ENCODE results near the gene GRM2.

Gene GRM2

GRCh38 chr3:51717947-51718346, 11.1 kb downstream of the GRM2 start:
- no peak for TF ChIP-seq TAF1 (IDR thresholded peaks at IDR 0.05; ENCODE audit: borderline replicate concordance, insufficient read depth, low read length)

- TF ChIP-seq, protein P1, sequence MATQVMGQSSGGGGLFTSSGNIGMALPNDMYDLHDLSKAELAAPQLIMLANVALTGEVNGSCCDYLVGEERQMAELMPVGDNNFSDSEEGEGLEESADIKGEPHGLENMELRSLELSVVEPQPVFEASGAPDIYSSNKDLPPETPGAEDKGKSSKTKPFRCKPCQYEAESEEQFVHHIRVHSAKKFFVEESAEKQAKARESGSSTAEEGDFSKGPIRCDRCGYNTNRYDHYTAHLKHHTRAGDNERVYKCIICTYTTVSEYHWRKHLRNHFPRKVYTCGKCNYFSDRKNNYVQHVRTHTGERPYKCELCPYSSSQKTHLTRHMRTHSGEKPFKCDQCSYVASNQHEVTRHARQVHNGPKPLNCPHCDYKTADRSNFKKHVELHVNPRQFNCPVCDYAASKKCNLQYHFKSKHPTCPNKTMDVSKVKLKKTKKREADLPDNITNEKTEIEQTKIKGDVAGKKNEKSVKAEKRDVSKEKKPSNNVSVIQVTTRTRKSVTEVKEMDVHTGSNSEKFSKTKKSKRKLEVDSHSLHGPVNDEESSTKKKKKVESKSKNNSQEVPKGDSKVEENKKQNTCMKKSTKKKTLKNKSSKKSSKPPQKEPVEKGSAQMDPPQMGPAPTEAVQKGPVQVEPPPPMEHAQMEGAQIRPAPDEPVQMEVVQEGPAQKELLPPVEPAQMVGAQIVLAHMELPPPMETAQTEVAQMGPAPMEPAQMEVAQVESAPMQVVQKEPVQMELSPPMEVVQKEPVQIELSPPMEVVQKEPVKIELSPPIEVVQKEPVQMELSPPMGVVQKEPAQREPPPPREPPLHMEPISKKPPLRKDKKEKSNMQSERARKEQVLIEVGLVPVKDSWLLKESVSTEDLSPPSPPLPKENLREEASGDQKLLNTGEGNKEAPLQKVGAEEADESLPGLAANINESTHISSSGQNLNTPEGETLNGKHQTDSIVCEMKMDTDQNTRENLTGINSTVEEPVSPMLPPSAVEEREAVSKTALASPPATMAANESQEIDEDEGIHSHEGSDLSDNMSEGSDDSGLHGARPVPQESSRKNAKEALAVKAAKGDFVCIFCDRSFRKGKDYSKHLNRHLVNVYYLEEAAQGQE (IDR thresholded peaks at IDR 0.05; ENCODE audit: insufficient read depth in 1 of 2, low read depth in 2 of 2, low read length in 2 of 2): no peak
- TF ChIP-seq SIN3A (IDR thresholded peaks at IDR 0.05; ENCODE audit: borderline replicate concordance, insufficient read depth, low read length) (no peak), FOXP2 (optimal IDR thresholded peaks at IDR 0.05; ENCODE audit: borderline replicate concordance, extremely low read depth, extremely low read length, insufficient read depth) (no peak), POLR2AphosphoS5 (IDR thresholded peaks at IDR 0.05; ENCODE audit: low read depth, low read length) (no peak), TAF1 (IDR thresholded peaks at IDR 0.05; ENCODE audit: borderline replicate concordance, insufficient read depth, low read length) (no peak)
These were observed 11.9 kb downstream of the GRM2 start for GRCh38 chr3:51718547-51719409.

DNA sequence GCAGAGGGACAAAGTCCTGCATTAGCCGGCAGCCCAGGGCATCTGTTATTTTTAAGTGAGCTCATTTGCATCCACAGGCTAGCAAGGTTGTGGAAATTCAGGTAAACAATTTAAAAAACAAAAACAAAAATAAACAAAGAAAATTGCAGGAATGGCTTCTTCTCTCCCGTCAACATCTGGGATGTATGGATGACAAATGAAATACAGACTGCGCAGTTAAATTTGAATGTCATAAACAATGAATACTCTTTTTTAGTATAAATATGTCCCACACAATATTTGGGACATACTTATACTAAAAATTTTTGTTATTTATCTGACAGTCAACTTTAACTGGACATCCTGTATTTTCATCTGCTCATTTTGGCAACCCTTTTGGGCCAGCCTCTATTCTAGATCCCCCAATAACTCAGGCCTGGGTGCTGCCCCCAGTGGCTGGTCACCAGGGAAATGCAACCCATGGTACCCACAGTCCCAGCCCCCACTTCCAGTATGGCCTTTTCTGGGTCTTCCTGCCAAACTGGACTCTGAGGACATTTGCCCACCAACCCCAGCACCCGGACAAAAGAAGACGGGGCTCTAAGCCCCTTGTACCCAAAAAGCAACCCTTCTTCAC, 12.7 kb downstream of the GRM2 start:
- TF ChIP-seq TAF1 (IDR thresholded peaks at IDR 0.05; ENCODE audit: borderline replicate concordance, insufficient read depth, low read length) (no peak), POLR2AphosphoS5 (IDR thresholded peaks at IDR 0.05; ENCODE audit: low read depth, low read length) (no peak), SIN3A (IDR thresholded peaks at IDR 0.05; ENCODE audit: borderline replicate concordance, insufficient read depth, low read length) (no peak), FOXP2 (optimal IDR thresholded peaks at IDR 0.05; ENCODE audit: borderline replicate concordance, extremely low read depth, extremely low read length, insufficient read depth) (no peak)
- TF ChIP-seq, protein P1 (IDR thresholded peaks at IDR 0.05; ENCODE audit: insufficient read depth in 1 of 2, low read depth in 2 of 2, low read length in 2 of 2): no peak

DNA sequence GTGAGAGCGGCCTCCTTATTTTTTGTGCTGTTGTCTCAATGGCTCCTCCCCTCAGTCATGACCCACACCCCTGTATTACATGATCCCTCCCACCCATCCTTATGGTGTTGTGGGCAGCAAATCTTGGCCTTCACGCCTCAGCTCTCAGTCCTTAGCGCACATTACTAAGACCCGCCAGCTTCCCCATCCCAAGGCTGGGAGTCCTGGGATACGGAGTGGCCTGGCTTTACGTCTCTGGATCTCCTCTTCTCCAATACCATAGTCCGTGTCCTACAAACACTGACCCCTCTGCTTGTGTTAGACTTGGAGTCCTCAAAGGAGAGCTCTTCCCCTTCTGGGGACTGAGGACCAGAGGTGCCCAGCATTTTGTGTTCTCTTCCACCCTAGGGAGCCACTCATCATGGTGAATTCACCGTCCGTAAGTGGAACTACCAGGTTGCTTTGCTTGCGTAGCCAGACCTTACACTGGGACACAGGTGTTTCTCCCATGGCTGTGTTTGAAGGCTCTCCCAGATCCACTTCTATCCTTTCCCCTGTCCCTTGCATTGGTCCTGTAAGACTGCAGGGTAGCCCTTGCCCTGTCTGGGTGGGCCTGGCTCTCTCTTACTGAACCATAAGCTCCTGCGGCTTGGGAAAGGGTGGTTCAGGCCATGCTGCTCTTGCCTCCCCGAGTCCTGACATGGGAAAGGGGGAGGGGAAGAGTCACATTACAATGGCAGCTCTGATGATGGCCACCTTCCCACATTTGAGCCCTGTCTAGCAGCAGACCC, 13.6 kb downstream of the GRM2 start:
- TF ChIP-seq TAF1 (IDR thresholded peaks at IDR 0.05; ENCODE audit: borderline replicate concordance, insufficient read depth, low read length): no peak
- no peak for TF ChIP-seq POLR2AphosphoS5 (IDR thresholded peaks at IDR 0.05; ENCODE audit: low read depth, low read length)
- TF ChIP-seq, protein P1 (IDR thresholded peaks at IDR 0.05; ENCODE audit: insufficient read depth in 1 of 2, low read depth in 2 of 2, low read length in 2 of 2): no peak
- TF ChIP-seq FOXP2 (optimal IDR thresholded peaks at IDR 0.05; ENCODE audit: borderline replicate concordance, extremely low read depth, extremely low read length, insufficient read depth): no peak
- TF ChIP-seq SIN3A (IDR thresholded peaks at IDR 0.05; ENCODE audit: borderline replicate concordance, insufficient read depth, low read length): no peak

GRCh38 chr3:51721062-51721745, 14.3 kb downstream of the GRM2 start:
- TF ChIP-seq, protein P1 (IDR thresholded peaks at IDR 0.05; ENCODE audit: insufficient read depth in 1 of 2, low read depth in 2 of 2, low read length in 2 of 2): no peak
- TF ChIP-seq SIN3A (IDR thresholded peaks at IDR 0.05; ENCODE audit: borderline replicate concordance, insufficient read depth, low read length) (no peak), TAF1 (IDR thresholded peaks at IDR 0.05; ENCODE audit: borderline replicate concordance, insufficient read depth, low read length) (no peak), POLR2AphosphoS5 (IDR thresholded peaks at IDR 0.05; ENCODE audit: low read depth, low read length) (no peak), FOXP2 (optimal IDR thresholded peaks at IDR 0.05; ENCODE audit: borderline replicate concordance, extremely low read depth, extremely low read length, insufficient read depth) (no peak)

Measured in PFSK-1 (cell line).